Fibroblast of mammary gland (primary cell): Measurements from ENCODE around the gene TNFRSF21.

Experiments
- DNase-seq: peaks from one replicate; pipeline ENCODE4 v3.0.0-alpha.2; 2010; ENCODE audit warnings: low read depth
- H3K4me3 ChIP-seq: 2 replicates; pipeline ENCODE4 v1.5.1; 2011; ENCODE audit warnings: low read depth, mild to moderate bottlenecking, low read length, moderate library complexity; ENCODE audit not compliant: control insufficient read depth
- CTCF ChIP-seq: conservative IDR thresholded peaks from 2 replicates; pipeline ENCODE4 v1.5.1; 2011; ENCODE audit warnings: low read depth, low read length, inconsistent platforms; ENCODE audit not compliant: control insufficient read depth, insufficient read depth

The TNFRSF21 gene

DNA sequence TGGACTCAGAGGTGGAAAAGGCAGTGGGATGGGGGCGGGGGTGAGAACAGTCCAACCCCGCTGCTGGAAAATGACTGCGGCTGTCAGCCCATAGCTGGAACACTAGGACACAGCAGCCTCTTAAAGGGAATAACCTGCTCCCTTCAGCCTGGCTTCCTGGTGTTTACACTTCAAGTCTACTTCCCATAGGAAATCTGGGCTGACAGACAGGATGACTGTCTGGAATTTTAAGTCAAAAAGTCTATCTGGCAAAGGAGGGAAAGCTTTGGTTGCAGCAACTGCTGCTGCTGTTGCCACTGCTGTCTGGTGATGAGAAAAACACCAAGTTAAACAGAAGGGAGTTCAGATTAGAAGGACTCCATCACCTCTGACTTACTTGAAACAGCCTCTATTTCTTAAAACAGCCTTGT lies 44.9 kb downstream of the TNFRSF21 start:
- no peak for TF ChIP-seq CTCF
- no peak for DNase-seq
- no peak overlapping the region for H3K4me3 ChIP-seq

DNA sequence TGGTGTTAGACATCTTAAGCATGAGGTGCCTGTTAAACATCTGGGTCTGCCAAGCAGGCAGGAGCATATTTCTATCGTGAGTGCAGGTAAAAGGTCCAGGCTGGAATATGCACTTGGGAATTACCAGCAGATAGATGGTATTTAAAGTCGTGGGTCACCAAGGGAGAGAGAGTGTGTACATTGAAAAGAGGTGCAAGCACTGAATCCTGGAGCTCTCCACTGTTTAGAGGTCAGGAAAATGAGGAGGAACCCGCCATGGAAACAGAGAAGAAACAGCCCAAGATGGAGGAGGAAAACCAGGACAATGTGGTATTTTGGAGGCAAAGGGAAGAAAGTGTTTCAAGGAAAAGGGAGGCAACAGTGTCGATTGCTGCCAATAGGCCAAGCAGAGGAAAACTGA lies 46.4 kb downstream of the TNFRSF21 start:
- DNase-seq, result no peak
- TF ChIP-seq CTCF, result no peak
- H3K4me3 ChIP-seq, result no peak overlapping the region

DNA sequence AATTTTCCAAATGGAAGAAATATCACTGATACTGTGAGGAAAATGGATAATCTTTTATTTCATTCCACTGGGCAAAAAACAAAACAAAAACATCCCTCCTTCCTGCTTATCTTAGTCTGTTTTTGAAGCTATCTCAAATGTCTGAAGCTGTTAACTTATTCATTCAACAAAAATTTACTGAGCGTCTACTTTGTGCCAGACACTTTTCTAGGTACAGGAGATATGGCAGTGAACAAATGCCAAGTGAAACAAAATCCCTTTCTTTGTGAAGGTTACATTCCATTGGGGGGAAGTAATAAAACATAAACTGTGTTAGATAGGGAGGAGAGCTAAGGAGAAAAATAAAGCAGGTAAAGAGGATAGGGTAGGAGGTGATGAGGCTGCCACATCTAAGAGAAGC lies 47.5 kb downstream of the TNFRSF21 start:
- no peak for DNase-seq
- no peak overlapping the region for H3K4me3 ChIP-seq
- TF ChIP-seq CTCF, result no peak

DNA sequence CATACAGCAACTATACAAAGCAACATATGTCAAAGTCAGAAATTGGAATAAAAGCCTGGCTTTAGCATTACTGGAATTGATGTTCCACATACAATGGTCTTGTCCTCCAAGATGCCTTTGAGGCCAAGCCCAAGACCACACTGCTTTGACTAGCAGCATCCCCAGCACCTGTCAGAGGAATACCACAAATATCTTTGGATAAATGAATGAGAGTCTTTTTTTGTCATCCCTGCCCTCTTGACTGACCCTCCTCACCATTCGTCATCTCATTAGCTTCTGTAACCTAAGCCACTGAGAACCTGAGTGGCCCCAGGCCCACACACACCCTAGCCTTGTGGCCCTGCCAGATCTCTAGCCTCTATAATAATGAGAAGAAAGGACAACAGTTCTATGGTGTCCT lies 48.5 kb downstream of the TNFRSF21 start:
- no peak for TF ChIP-seq CTCF
- no peak for DNase-seq
- no peak overlapping the region for H3K4me3 ChIP-seq

GRCh38 chr6:47260021-47260420 lies 49.7 kb downstream of the TNFRSF21 start:
- H3K4me3 ChIP-seq, result no peak overlapping the region
- DNase-seq, result no peak
- TF ChIP-seq CTCF, result no peak

DNA sequence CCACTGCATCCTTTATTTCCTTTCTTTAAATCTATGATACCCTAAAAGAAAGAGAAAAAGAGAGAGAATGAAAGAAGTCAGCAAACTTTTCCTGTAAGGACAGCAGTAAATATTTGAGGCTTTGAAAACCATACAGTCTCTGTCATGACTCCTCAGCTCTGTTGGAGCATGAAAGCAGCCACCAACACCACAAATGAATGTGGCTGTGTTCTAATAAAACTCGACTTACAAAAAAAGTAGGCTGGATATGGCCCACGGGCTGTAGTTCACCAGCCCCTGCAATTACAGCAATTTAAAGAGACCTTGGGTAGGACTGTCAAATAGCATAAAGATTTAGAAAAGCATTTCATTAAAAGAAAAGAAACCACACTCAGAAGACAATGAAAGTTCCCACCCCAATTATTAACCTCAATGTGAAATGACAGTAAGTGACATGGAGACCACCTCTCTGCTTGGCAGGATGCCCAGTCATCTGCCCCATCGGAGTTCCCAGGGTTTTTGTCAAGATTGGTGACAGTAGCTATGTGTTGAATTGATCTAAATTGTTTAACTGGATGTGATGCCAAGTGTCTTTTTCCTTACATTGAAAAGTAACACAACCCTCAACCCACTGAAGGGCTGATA lies 50.9 kb downstream of the TNFRSF21 start:
- H3K4me3 ChIP-seq, result no peak overlapping the region
- TF ChIP-seq CTCF, result no peak
- no peak for DNase-seq

DNA sequence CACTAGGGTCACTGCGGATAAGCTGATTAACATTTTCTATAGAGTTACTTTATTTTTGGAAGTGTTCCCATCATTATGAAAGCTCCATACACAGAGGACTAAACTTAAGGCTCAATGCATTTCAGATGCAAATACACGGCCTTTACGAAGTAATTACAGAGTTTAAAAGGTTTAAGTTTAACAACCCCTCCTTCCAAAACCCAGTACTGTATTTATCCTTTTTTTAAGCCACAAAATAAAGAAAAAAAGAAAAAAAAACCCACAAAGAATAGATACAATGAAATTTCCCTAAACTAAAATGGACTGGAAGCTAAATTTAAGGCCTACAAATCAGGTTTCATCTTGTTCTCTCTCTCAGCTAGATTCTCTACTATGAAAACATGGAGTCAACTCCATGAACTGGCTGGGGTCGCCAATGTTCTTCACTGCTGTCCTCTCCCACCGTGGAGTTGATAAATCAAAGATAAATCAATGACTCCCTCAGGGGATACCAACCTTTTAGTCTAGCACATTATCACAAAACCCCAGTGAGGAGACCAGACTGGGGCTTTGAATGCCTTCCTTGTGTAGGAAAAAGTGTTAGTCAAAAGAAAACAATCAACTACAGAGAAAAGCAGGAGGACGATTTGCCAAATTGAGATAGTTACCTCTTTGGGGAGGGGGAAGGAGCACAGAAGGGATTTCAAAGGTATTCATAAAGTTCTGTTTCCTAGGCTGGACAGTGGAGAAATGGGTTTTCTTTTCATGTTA lies 52.5 kb downstream of the TNFRSF21 start:
- TF ChIP-seq CTCF, result no peak

More for the DNA sequence above, 52.5 kb downstream of the TNFRSF21 start:
- no peak overlapping the region for H3K4me3 ChIP-seq
- no peak for DNase-seq
